Panc1 (cell line): ENCODE measurements around the gene IGFLR1. TPM values are rescaled to one million over a fixed set of nuclear protein-coding genes. Genes with fewer than 3 reads are reported as not detected.

Source experiments
- ATAC-seq: fragments of 200-7000 bp; cut with Tn5 transposase; 2 replicates; pipeline ENCODE4 v1.9.1; 2020; ENCODE audit warnings: mild to moderate bottlenecking, moderate library complexity
- BruUV-seq: library from RNA; stranded (reverse); fragments of 400-500 nt; replicated peaks from 2 replicates; lab custom pipeline; 2021; lab: Mats Ljungman, UMichigan
- CTCF ChIA-PET: fragments of 300-600 bp; sonication (Branson Sonifier 250); formaldehyde crosslinking; loops from one replicate; lab custom pipeline; 2022; ENCODE audit warnings: antibody characterized with exemption; lab: Charles Lee
- POLR2A ChIA-PET: fragments of 300-600 bp; sonication (Branson Sonifier 250); formaldehyde crosslinking; loops from one replicate; lab custom pipeline; 2022; ENCODE audit warnings: antibody characterized with exemption; lab: Charles Lee
- DNase-seq: peaks from one replicate; pipeline ENCODE4 v3.0.0-alpha.2; 2010; ENCODE audit warnings: low read depth, low spot score
- H3K27ac ChIP-seq: 2 replicates; pipeline ENCODE4 v1.5.1; 2011; ENCODE audit warnings: mild to moderate bottlenecking, low read length, inconsistent platforms
- H3K27me3 ChIP-seq: fragments of 200-500 bp; sonication (Bioruptor generic); 2 replicates; pipeline ENCODE4 v1.6.0; 2014; ENCODE audit warnings: low read length, inconsistent platforms; ENCODE audit not compliant: control insufficient read depth, insufficient read depth
- H3K36me3 ChIP-seq: fragments of 200-500 bp; sonication (Bioruptor generic); 2 replicates; pipeline ENCODE4 v1.5.1; 2014; ENCODE audit warnings: inconsistent platforms, mild to moderate bottlenecking, low read length, moderate library complexity; ENCODE audit not compliant: control insufficient read depth, insufficient read depth
- H3K4me1 ChIP-seq: 2 replicates; pipeline ENCODE4 v1.5.1; 2011; ENCODE audit warnings: inconsistent platforms, mild to moderate bottlenecking, low read length, moderate library complexity; ENCODE audit not compliant: control insufficient read depth, insufficient read depth
- H3K4me3 ChIP-seq, 2 experiments: 2 replicates each; pipeline ENCODE4 v1.5.1; 2011 to 2012; ENCODE audit warnings: low read depth in 2 of 2, low read length in 2 of 2, mild to moderate bottlenecking in 2 of 2, inconsistent platforms in 1 of 2, moderate library complexity in 1 of 2
- H3K9me3 ChIP-seq: fragments of 200-500 bp; sonication (Bioruptor generic); 2 replicates; pipeline ENCODE4 v1.5.1; 2014; ENCODE audit warnings: low read depth, mild to moderate bottlenecking, inconsistent platforms, low read length, moderate library complexity; ENCODE audit not compliant: control insufficient read depth, insufficient read depth
- POLR2AphosphoS5 ChIP-seq: IDR thresholded peaks from 2 replicates; pipeline ENCODE4 v1.6.1; 2012; ENCODE audit warnings: mild to moderate bottlenecking, low read depth, low read length, moderate library complexity
- SIN3A ChIP-seq: IDR thresholded peaks from 2 replicates; pipeline ENCODE4 v1.6.1; 2012; ENCODE audit warnings: low read depth, mild to moderate bottlenecking, low read length, moderate library complexity, borderline replicate concordance; ENCODE audit not compliant: insufficient read depth
- TCF7L2 ChIP-seq: IDR thresholded peaks from 2 replicates; pipeline ENCODE4 v1.6.1; 2011; ENCODE audit warnings: mild to moderate bottlenecking, low read depth, low read length, inconsistent platforms
- in situ Hi-C: cut with HindIII; loops from 2 replicates; pipeline ENCODE4 v1.10.0; 2016; ENCODE audit warnings: low sequenced_read_pairs, low pct_unique_long_range_greater_than_20kb
- intact Hi-C: fragments of 100-400 bp; cut with micrococcal nuclease; formaldehyde crosslinking; loops from one replicate; pipeline ENCODE4 v1.10.0; 2022; ENCODE audit not compliant: unreplicated experiment
- total RNA-seq: library from RNA; stranded (reverse); gene quantifications from one replicate; pipeline ENCODE4 v1.2.1, GENCODE V29; 2021; ENCODE audit not compliant: unreplicated experiment
- TF ChIP-seq, protein P1 (sequence below): fragments of 450-650 bp; IDR thresholded peaks from 2 replicates; pipeline ENCODE4 v1.5.1; 2017; ENCODE audit warnings: mild to moderate bottlenecking
- TF ChIP-seq, protein P2 (sequence below), 2 experiments: IDR thresholded peaks; 2 replicates each; pipeline ENCODE4 v1.6.1; 2011 to 2012; ENCODE audit warnings: low read depth in 2 of 2, control low read depth in 1 of 2, low read length in 1 of 2, mild to moderate bottlenecking in 1 of 2, moderate library complexity in 1 of 2; ENCODE audit not compliant: insufficient read depth in 1 of 2

The IGFLR1 gene
- total RNA-seq, 1 experiment from 2014 or later = 12.5 TPM

DNA sequence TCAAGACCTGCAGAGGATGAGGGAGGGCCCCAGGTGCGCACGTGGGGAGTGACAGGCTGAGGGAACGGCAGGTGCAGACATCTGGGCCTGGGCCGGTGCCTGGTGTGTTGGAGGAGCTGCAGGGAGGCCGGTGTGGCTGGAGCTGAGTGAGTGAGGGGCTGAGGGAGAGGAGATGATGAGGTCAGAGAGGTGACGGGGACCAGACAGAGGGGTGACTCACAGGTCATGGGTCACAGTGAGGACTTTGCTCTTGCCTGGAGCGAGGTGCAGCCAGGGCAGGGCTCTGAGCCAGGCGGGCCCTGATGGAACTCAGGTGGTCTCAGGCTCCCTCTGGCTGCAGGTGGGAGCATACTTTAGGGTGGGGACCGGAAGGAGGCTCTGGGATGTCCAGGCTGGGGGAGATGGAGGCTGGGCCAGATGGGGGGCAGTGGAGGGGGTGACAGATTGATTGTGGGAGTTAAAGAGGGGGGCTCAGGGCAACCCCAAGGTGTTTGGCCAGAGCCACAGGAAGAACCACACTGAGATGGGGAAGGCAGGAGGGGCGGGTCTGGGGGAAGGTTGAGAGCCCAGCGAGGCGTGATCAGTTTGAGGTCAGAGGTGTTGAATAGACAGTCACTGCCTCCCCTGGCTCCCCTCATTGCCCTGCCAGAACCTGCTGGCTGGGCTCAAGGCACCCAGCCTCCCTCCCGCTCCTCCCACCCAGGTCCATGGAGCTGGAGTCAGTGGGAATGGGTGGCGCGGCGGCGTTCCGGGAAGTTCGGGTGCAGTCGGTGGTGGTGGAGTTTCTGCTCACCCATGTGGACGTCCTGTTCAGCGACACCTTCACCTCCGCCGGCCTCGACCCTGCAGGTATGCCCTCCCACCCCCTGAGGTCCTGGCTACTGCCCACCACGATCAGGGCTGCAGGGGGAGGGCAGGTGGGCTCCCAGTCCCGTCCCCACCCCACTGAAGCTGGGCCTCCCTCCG, 41.5 kb upstream of the IGFLR1 start:
- CTCF ChIA-PET = interaction anchor here (0.6 to 0.7 kb wide), 2 partner anchors 22 to 36 kb away, joined by 4 read pairs; no protein-coding TSS in a partner anchor

DNA sequence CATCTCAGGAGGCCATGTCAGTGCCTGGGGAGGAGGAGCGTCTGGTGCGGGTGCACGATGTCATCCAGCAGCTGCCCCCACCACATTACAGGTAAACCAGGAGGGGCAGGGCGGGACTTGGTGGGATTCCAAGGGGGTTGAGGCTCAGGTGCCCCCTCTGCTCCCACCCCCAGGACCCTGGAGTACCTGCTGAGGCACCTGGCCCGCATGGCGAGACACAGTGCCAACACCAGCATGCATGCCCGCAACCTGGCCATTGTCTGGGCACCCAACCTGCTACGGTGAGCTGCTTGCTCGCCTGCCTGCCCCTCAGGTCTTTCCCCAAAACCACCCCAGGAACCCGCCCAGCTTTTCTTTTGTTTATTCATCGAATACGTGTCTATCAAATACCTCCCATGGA, 40.3 kb upstream of the IGFLR1 start:
- CTCF ChIA-PET = no interaction called here
- no peak for DNase-seq
- in situ Hi-C loops = no loop called here
- ATAC-seq = no peak
- H3K9me3 ChIP-seq = no peaks in the 10 kb centered on the region
- TF ChIP-seq, protein P1, sequence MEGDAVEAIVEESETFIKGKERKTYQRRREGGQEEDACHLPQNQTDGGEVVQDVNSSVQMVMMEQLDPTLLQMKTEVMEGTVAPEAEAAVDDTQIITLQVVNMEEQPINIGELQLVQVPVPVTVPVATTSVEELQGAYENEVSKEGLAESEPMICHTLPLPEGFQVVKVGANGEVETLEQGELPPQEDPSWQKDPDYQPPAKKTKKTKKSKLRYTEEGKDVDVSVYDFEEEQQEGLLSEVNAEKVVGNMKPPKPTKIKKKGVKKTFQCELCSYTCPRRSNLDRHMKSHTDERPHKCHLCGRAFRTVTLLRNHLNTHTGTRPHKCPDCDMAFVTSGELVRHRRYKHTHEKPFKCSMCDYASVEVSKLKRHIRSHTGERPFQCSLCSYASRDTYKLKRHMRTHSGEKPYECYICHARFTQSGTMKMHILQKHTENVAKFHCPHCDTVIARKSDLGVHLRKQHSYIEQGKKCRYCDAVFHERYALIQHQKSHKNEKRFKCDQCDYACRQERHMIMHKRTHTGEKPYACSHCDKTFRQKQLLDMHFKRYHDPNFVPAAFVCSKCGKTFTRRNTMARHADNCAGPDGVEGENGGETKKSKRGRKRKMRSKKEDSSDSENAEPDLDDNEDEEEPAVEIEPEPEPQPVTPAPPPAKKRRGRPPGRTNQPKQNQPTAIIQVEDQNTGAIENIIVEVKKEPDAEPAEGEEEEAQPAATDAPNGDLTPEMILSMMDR = no peak
- TF ChIP-seq SIN3A = no peak
- BruUV-seq = no TSS peak
- POLR2A ChIA-PET = no interaction called here
- no peak overlapping the region for H3K4me3 ChIP-seq
- intact Hi-C loops = no loop called here
- no peaks in the 10 kb centered on the region for H3K27me3 ChIP-seq
- no peaks in the 10 kb centered on the region for H3K4me1 ChIP-seq
- no peak overlapping the region for H3K27ac ChIP-seq
- no peaks in the 10 kb centered on the region for H3K36me3 ChIP-seq

More for the DNA sequence above, 41.5 kb upstream of the IGFLR1 start:
- intact Hi-C loops = no loop called here
- no peaks in the 10 kb centered on the region for H3K9me3 ChIP-seq
- no peak overlapping the region for H3K27ac ChIP-seq
- H3K27me3 ChIP-seq = no peaks in the 10 kb centered on the region
- in situ Hi-C loops = no loop called here
- ATAC-seq (no peak), DNase-seq (no peak)
- BruUV-seq = no TSS peak
- H3K36me3 ChIP-seq = no peaks in the 10 kb centered on the region
- TF ChIP-seq TCF7L2 (no peak), SIN3A (no peak), POLR2AphosphoS5 (no peak)
- TF ChIP-seq, protein P2, sequence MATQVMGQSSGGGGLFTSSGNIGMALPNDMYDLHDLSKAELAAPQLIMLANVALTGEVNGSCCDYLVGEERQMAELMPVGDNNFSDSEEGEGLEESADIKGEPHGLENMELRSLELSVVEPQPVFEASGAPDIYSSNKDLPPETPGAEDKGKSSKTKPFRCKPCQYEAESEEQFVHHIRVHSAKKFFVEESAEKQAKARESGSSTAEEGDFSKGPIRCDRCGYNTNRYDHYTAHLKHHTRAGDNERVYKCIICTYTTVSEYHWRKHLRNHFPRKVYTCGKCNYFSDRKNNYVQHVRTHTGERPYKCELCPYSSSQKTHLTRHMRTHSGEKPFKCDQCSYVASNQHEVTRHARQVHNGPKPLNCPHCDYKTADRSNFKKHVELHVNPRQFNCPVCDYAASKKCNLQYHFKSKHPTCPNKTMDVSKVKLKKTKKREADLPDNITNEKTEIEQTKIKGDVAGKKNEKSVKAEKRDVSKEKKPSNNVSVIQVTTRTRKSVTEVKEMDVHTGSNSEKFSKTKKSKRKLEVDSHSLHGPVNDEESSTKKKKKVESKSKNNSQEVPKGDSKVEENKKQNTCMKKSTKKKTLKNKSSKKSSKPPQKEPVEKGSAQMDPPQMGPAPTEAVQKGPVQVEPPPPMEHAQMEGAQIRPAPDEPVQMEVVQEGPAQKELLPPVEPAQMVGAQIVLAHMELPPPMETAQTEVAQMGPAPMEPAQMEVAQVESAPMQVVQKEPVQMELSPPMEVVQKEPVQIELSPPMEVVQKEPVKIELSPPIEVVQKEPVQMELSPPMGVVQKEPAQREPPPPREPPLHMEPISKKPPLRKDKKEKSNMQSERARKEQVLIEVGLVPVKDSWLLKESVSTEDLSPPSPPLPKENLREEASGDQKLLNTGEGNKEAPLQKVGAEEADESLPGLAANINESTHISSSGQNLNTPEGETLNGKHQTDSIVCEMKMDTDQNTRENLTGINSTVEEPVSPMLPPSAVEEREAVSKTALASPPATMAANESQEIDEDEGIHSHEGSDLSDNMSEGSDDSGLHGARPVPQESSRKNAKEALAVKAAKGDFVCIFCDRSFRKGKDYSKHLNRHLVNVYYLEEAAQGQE (IDR thresholded peaks at IDR 0.05; ENCODE audit: insufficient read depth in 1 of 2, low read depth in 2 of 2, low read length in 1 of 2) = no peak
- TF ChIP-seq, protein P1 = no peak
- H3K4me3 ChIP-seq = no peak overlapping the region
- H3K4me1 ChIP-seq = no peaks in the 10 kb centered on the region; the same call in 1 of the 2 replicates
- POLR2A ChIA-PET = interaction anchor here (0.7 kb wide), 1 partner anchor 72 kb away, joined by 15 read pairs; no protein-coding TSS in a partner anchor
